HEK293 (cell line): ENCODE data around the gene RNF225.

Experiments used
- WT1 ChIP-seq: fragments of 450-650 bp; formaldehyde crosslinking; IDR thresholded peaks from 2 replicates; pipeline ENCODE4 v1.5.1; 2016; ENCODE audit warnings: missing biosample characterization, missing genetic modification characterization
- ZNF513 ChIP-seq: fragments of 450-650 bp; IDR thresholded peaks from 2 replicates; pipeline ENCODE4 v1.5.1; 2018; ENCODE audit warnings: missing biosample characterization, missing genetic modification characterization
- ZNF830 ChIP-seq: fragments of 450-650 bp; IDR thresholded peaks from 2 replicates; pipeline ENCODE4 v1.5.0; 2018; ENCODE audit warnings: missing biosample characterization, missing genetic modification characterization, low read depth, mild to moderate bottlenecking, moderate library complexity
- TF ChIP-seq, protein P1 (sequence below): fragments of 450-650 bp; formaldehyde crosslinking; IDR thresholded peaks from 2 replicates; pipeline ENCODE4 v1.5.1; 2016; ENCODE audit warnings: missing biosample characterization, missing genetic modification characterization
- TF ChIP-seq, protein P2 (sequence below): fragments of 450-650 bp; formaldehyde crosslinking; IDR thresholded peaks from 2 replicates; pipeline ENCODE4 v1.5.1; 2016; ENCODE audit warnings: missing biosample characterization, missing genetic modification characterization

- no peak for TF ChIP-seq ZNF830
- no peak for TF ChIP-seq WT1
- no peak for TF ChIP-seq ZNF513 (tag by site-specific recombination)
- TF ChIP-seq, protein P1, sequence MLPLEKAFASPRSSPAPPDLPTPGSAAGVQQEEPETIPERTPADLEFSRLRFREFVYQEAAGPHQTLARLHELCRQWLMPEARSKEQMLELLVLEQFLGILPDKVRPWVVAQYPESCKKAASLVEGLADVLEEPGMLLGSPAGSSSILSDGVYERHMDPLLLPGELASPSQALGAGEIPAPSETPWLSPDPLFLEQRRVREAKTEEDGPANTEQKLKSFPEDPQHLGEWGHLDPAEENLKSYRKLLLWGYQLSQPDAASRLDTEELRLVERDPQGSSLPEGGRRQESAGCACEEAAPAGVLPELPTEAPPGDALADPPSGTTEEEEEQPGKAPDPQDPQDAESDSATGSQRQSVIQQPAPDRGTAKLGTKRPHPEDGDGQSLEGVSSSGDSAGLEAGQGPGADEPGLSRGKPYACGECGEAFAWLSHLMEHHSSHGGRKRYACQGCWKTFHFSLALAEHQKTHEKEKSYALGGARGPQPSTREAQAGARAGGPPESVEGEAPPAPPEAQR (tag by site-specific recombination): no peak
- TF ChIP-seq, protein P2, sequence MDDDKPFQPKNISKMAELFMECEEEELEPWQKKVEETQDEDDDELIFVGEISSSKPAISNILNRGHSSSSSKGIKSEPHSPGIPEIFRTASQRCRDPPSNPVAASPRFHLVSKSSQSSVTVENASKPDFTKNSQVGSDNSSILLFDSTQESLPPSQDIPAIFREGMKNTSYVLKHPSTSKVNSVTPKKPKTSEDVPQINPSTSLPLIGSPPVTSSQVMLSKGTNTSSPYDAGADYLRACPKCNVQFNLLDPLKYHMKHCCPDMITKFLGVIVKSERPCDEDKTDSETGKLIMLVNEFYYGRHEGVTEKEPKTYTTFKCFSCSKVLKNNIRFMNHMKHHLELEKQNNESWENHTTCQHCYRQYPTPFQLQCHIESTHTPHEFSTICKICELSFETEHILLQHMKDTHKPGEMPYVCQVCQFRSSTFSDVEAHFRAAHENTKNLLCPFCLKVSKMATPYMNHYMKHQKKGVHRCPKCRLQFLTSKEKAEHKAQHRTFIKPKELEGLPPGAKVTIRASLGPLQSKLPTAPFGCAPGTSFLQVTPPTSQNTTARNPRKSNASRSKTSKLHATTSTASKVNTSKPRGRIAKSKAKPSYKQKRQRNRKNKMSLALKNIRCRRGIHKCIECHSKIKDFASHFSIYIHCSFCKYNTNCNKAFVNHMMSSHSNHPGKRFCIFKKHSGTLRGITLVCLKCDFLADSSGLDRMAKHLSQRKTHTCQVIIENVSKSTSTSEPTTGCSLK: no peak
Measured at GRCh38 chr19:58392945-58393724, 2.3 kb upstream of the RNF225 start.
